Mesenchymal stem cell (in vitro differentiated cells and primary cell): ENCODE results near the gene SF3A1.

Experiments used
- DNase-seq: peaks from one replicate; pipeline ENCODE4 v3.0.0-alpha.2; 2013
- H2AFZ ChIP-seq: one replicate; pipeline ENCODE4 v1.6.1; 2013; ENCODE audit warnings: low read depth, mild to moderate bottlenecking, control low read depth, inconsistent platforms, low read length, moderate library complexity
- H2AK5ac ChIP-seq: 2 replicates; pipeline ENCODE4 v1.6.1; 2013; ENCODE audit warnings: low read length, moderate library complexity, mild to moderate bottlenecking, inconsistent platforms; ENCODE audit not compliant: severe bottlenecking
- H2BK120ac ChIP-seq: one replicate; pipeline ENCODE4 v1.6.1; 2013; ENCODE audit warnings: low read depth, mild to moderate bottlenecking, inconsistent platforms, low read length, moderate library complexity
- H2BK12ac ChIP-seq, 2 experiments: one replicate each; pipeline ENCODE4 v1.6.1; 2013; ENCODE audit warnings: inconsistent platforms in 2 of 2, low read length in 2 of 2, mild to moderate bottlenecking in 2 of 2, moderate library complexity in 2 of 2, control low read depth in 1 of 2
- H2BK15ac ChIP-seq: one replicate; pipeline ENCODE4 v1.6.1; 2013; ENCODE audit warnings: mild to moderate bottlenecking, low read depth, inconsistent platforms; ENCODE audit not compliant: poor library complexity, severe bottlenecking
- H2BK5ac ChIP-seq: 2 replicates; pipeline ENCODE4 v1.6.1; 2013; ENCODE audit warnings: low read depth, mild to moderate bottlenecking, low read length, control low read depth, inconsistent platforms; ENCODE audit not compliant: poor library complexity, severe bottlenecking
- H3K14ac ChIP-seq, 2 experiments: one replicate each; pipeline ENCODE4 v1.6.1; 2013; ENCODE audit warnings: inconsistent platforms in 2 of 2, low read length in 2 of 2, control low read depth in 1 of 2, mild to moderate bottlenecking in 1 of 2, moderate library complexity in 1 of 2
- H3K18ac ChIP-seq, 2 experiments: one replicate each; pipeline ENCODE4 v1.6.1; 2013; ENCODE audit warnings: inconsistent platforms in 2 of 2, low read length in 2 of 2, control low read depth in 1 of 2, low read depth in 1 of 2, mild to moderate bottlenecking in 1 of 2
- H3K23ac ChIP-seq, 2 experiments: one replicate each; pipeline ENCODE4 v1.6.1; 2013; ENCODE audit warnings: inconsistent platforms in 2 of 2, low read length in 2 of 2, mild to moderate bottlenecking in 2 of 2, moderate library complexity in 2 of 2, control low read depth in 1 of 2
- H3K27ac ChIP-seq: 2 replicates; pipeline ENCODE4 v1.5.1; 2013; ENCODE audit warnings: mild to moderate bottlenecking, moderate library complexity, low read length, control low read depth, inconsistent platforms; ENCODE audit not compliant: poor library complexity, severe bottlenecking
- H3K27me3 ChIP-seq, 2 experiments: 2 replicates each; pipeline versions ENCODE4 v1.6.1 to v1.7.0; 2013; ENCODE audit warnings: low read length in 2 of 2, mild to moderate bottlenecking in 2 of 2, moderate library complexity in 2 of 2, control low read depth in 1 of 2, inconsistent platforms in 1 of 2; ENCODE audit not compliant: control insufficient read depth in 1 of 2, insufficient read depth in 1 of 2
- H3K36me3 ChIP-seq, 2 experiments: 2 replicates each; pipeline versions ENCODE4 v1.6.1 to v1.7.0; 2013; ENCODE audit warnings: low read length in 2 of 2, control low read depth in 1 of 2, inconsistent platforms in 1 of 2, low read depth in 1 of 2, mild to moderate bottlenecking in 1 of 2; ENCODE audit not compliant: insufficient read depth in 2 of 2, control insufficient read depth in 1 of 2
- H3K4ac ChIP-seq, 2 experiments: one replicate each; pipeline ENCODE4 v1.6.1; 2013; ENCODE audit warnings: inconsistent platforms in 2 of 2, low read length in 2 of 2, mild to moderate bottlenecking in 2 of 2, moderate library complexity in 2 of 2, control low read depth in 1 of 2, low read depth in 1 of 2
- H3K4me1 ChIP-seq: 2 replicates; pipeline ENCODE4 v1.6.1; 2013; ENCODE audit warnings: low read depth, low read length, control low read depth; ENCODE audit not compliant: control insufficient read depth, insufficient read depth
- H3K4me2 ChIP-seq: 2 replicates; pipeline ENCODE4 v1.6.1; 2013; ENCODE audit warnings: low read length, mild to moderate bottlenecking, inconsistent platforms; ENCODE audit not compliant: poor library complexity, severe bottlenecking
- H3K4me3 ChIP-seq, 2 experiments: 2 replicates each; pipeline versions ENCODE4 v1.5.1 to v1.7.0; 2013; ENCODE audit warnings: low read length in 2 of 2, mild to moderate bottlenecking in 2 of 2, control low read depth in 1 of 2, low read depth in 1 of 2; ENCODE audit not compliant: insufficient read depth in 1 of 2
- H3K79me1 ChIP-seq: replicated peaks from 2 replicates; pipeline ENCODE4 v1.6.1; 2013; ENCODE audit warnings: mild to moderate bottlenecking, control low read depth, low read length, inconsistent platforms; ENCODE audit not compliant: poor library complexity, severe bottlenecking
- H3K9ac ChIP-seq: 2 replicates; pipeline ENCODE4 v1.7.0; 2013; ENCODE audit warnings: mild to moderate bottlenecking, low read length, moderate library complexity
- H3K9me3 ChIP-seq: 2 replicates; pipeline ENCODE4 v1.7.0; 2013; ENCODE audit warnings: mild to moderate bottlenecking, low read length; ENCODE audit not compliant: control insufficient read depth
- H4K8ac ChIP-seq: one replicate; pipeline ENCODE4 v1.6.1; 2013; ENCODE audit warnings: inconsistent platforms, mild to moderate bottlenecking, low read length, moderate library complexity
- H4K91ac ChIP-seq: one replicate; pipeline ENCODE4 v1.6.1; 2013; ENCODE audit warnings: mild to moderate bottlenecking, low read length, inconsistent platforms
- WGBS: methylation state at CpG from one replicate; pipeline ENCODE4 v1.1.7; 2013; ENCODE audit warnings: mixed read lengths; 5-methylcytosine and 5-hydroxymethylcytosine counted together

SF3A1 gene

DNA sequence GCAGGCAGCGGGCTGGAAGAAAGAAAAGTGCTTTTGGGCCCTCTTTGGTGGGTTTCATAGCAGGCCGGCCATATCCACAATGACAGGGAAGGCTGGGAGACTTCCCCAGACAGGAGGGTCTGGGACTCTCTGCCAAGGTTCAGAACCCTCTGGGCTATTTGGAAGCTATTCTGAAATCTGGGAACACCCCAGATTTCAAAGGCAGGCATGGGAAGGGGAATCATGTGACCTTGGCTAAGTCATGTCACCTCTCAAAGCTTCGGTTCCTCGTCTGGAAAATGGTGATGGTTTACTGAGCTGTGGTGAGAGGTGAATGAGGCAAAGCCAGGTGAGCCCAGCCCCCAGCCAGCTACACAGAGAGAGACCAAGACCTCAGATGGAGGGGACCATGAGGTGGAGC lies 72.0 kb downstream of the SF3A1 start:
- Histone ChIP-seq H2AK5ac (no peak overlapping the region), H3K18ac (no peak overlapping the region), H2BK15ac (no peak overlapping the region), H3K14ac (no peak overlapping the region), H2BK12ac (no peak overlapping the region), H3K4me3 (no peak overlapping the region), H3K4me1 (peaks cover 29% of the 10 kb centered on the region), H3K27me3 (no peaks in the 10 kb centered on the region), H3K23ac (no peak overlapping the region), H4K91ac (no peak overlapping the region), H3K36me3 (peaks cover 20 to 54% of the 10 kb centered on the region in 2 experiments), H3K4ac (no peak overlapping the region), H4K8ac (no peak overlapping the region), H3K9me3 (no peaks in the 10 kb centered on the region), H2BK120ac (no peak overlapping the region), H2BK5ac (no peak overlapping the region), H3K27ac (no peak overlapping the region), H3K4me2 (no peak overlapping the region), H3K9ac (no peak overlapping the region), H2AFZ (no peak overlapping the region), H3K79me1 (peaks cover 12% of the 10 kb centered on the region)
- 93% methylated on average over 4 of the region's 4 CpGs for WGBS
- DNase-seq: peak; percentile 14

DNA sequence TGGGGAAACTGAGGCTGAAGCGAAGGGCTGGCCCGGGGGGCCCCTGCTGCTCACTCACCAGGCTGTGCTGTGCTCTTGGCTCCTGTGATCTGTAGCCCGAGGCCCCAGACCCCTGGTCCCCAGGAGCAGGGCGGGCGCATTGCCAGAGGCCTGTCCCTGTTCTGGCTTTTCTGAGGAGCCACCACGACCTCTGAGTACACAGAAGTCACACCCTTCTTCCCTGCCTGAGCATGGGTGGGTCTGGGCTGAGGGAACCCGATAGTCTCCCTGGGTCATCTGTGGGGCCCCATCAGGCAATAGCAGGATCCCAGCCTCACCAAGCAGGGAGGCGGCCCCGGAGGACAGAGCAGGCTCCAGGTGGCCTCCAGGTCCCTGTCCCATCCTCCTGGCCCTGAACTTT lies 72.5 kb downstream of the SF3A1 start:
- WGBS: 83% methylated on average over 9 of the region's 9 CpGs
- no peak for DNase-seq
- Histone ChIP-seq H2BK5ac (no peak overlapping the region), H2AK5ac (no peak overlapping the region), H3K36me3 (peaks cover 20 to 54% of the 10 kb centered on the region in 2 experiments), H2BK12ac (no peak overlapping the region), H2BK15ac (no peak overlapping the region), H3K9ac (no peak overlapping the region), H3K9me3 (no peaks in the 10 kb centered on the region), H3K4me2 (no peak overlapping the region), H3K18ac (no peak overlapping the region), H3K79me1 (peaks cover 12% of the 10 kb centered on the region), H3K14ac (no peak overlapping the region), H3K27me3 (no peaks in the 10 kb centered on the region), H3K4me3 (no peak overlapping the region), H2BK120ac (no peak overlapping the region), H3K23ac (no peak overlapping the region), H2AFZ (no peak overlapping the region), H3K27ac (no peak overlapping the region), H4K8ac (no peak overlapping the region), H3K4ac (no peak overlapping the region), H3K4me1 (peaks cover 29% of the 10 kb centered on the region), H4K91ac (no peak overlapping the region)

- Histone ChIP-seq H2AFZ (no peak overlapping the region), H2BK120ac (no peak overlapping the region), H3K4ac (no peak overlapping the region), H2BK12ac (no peak overlapping the region), H3K27ac (no peak overlapping the region), H3K18ac (no peak overlapping the region), H3K23ac (no peak overlapping the region), H3K27me3 (no peaks in the 10 kb centered on the region), H3K14ac (no peak overlapping the region), H2BK5ac (no peak overlapping the region), H4K91ac (no peak overlapping the region), H3K4me3 (no peak overlapping the region), H3K9me3 (no peaks in the 10 kb centered on the region), H3K36me3 (peaks cover 20 to 54% of the 10 kb centered on the region in 2 experiments), H3K4me2 (no peak overlapping the region), H3K79me1 (peaks cover 12% of the 10 kb centered on the region), H4K8ac (no peak overlapping the region), H3K4me1 (peaks cover 27% of the 10 kb centered on the region), H2BK15ac (no peak overlapping the region), H2AK5ac (no peak overlapping the region), H3K9ac (no peak overlapping the region)
- 81% methylated on average over 4 of the region's 4 CpGs for WGBS
- DNase-seq: no peak
Measured at GRCh38 chr22:30283342-30283741, 73.4 kb downstream of the SF3A1 start.

DNA sequence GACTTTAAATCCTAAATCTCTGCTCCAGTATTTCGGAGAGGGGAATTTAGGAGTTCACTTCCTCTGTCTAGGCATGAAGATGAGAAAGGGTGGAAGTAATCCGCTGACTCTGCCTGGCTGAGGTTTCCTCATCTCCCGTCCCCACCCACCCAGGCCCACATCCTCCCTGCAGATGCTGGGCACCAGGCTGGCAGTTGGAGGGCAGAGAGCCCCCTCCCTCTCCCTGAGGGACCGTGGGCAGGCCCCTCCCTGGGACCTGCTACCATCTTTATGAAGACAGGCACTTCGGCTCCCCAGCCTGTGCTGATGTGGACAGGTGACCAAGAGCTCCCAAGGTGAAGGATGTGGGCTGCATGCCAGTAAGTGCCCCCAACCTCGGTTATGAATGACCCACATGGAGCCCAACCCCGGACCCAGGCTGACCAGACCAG lies 74.1 kb downstream of the SF3A1 start:
- Histone ChIP-seq H3K4me3 (no peak overlapping the region), H3K4me1 (peaks cover 33% of the 10 kb centered on the region), H4K91ac (no peak overlapping the region), H3K4ac (no peak overlapping the region), H4K8ac (no peak overlapping the region), H3K27ac (no peak overlapping the region), H2BK15ac (no peak overlapping the region), H3K4me2 (no peak overlapping the region), H2BK120ac (no peak overlapping the region), H2BK5ac (no peak overlapping the region), H2AK5ac (no peak overlapping the region), H3K18ac (no peak overlapping the region), H2BK12ac (no peak overlapping the region), H3K36me3 (peaks cover 20 to 54% of the 10 kb centered on the region in 2 experiments), H3K79me1 (peaks cover 12% of the 10 kb centered on the region), H3K9me3 (no peaks in the 10 kb centered on the region), H3K14ac (no peak overlapping the region), H3K27me3 (no peaks in the 10 kb centered on the region), H3K23ac (no peak overlapping the region), H2AFZ (no peak overlapping the region), H3K9ac (no peak overlapping the region)
- DNase-seq: no peak
- 78% methylated on average over 7 of the region's 7 CpGs for WGBS
